PC-3 (cell line): ENCODE data around the gene CLEC16A. TPM values are rescaled to one million over a fixed set of nuclear protein-coding genes. Genes with fewer than 3 reads are reported as not detected.

Experiments
- ATAC-seq: fragments of 200-7000 bp; cut with Tn5 transposase; 2 replicates; pipeline ENCODE4 v1.9.1; 2020; ENCODE audit warnings: mild to moderate bottlenecking, moderate library complexity
- BruUV-seq: library from RNA; stranded (reverse); fragments of 400-500 nt; replicated peaks from 2 replicates; lab custom pipeline; 2021; lab: Mats Ljungman, UMichigan
- CTCF ChIA-PET: fragments of 300-600 bp; sonication (Branson Sonifier 250); formaldehyde crosslinking; loops from one replicate; lab custom pipeline; 2022; ENCODE audit warnings: antibody characterized with exemption; lab: Charles Lee
- POLR2A ChIA-PET: fragments of 300-600 bp; sonication (Branson Sonifier 250); formaldehyde crosslinking; loops from one replicate; lab custom pipeline; 2022; ENCODE audit warnings: antibody characterized with exemption; ENCODE audit not compliant: unreplicated experiment; lab: Charles Lee
- DNase-seq: peaks from one replicate; pipeline ENCODE4 v3.0.0-alpha.2; 2015
- H2AFZ ChIP-seq: fragments of 300-600 bp; sonication (generic); 2 replicates; pipeline ENCODE4 v1.6.0; 2016; ENCODE audit warnings: antibody characterized with exemption, low read length
- H3F3A ChIP-seq: fragments of 300-600 bp; sonication (generic); one replicate; pipeline ENCODE4 v1.6.0; 2017; ENCODE audit warnings: antibody characterized with exemption, low read length, control low read depth, mild to moderate bottlenecking; ENCODE audit not compliant: unreplicated experiment
- H3K27ac ChIP-seq: fragments of 300-600 bp; sonication (generic); 2 replicates; pipeline ENCODE4 v1.5.1; 2016; ENCODE audit warnings: mild to moderate bottlenecking, low read length
- H3K27me3 ChIP-seq: fragments of 300-600 bp; sonication (generic); 2 replicates; pipeline ENCODE4 v1.6.1; 2016; ENCODE audit warnings: low read length, mixed read lengths
- H3K36me3 ChIP-seq: fragments of 300-600 bp; sonication (generic); 2 replicates; pipeline ENCODE4 v1.6.1; 2016; ENCODE audit warnings: low read depth, mixed run types, low read length, mixed read lengths
- H3K4me1 ChIP-seq: fragments of 300-600 bp; sonication (generic); 2 replicates; pipeline ENCODE4 v1.5.1; 2016; ENCODE audit warnings: low read length; ENCODE audit not compliant: insufficient read depth
- H3K4me2 ChIP-seq: fragments of 300-600 bp; sonication (generic); 2 replicates; pipeline ENCODE4 v1.6.0; 2016; ENCODE audit warnings: low read length
- H3K4me3 ChIP-seq: fragments of 300-600 bp; sonication (generic); 2 replicates; pipeline ENCODE4 v1.5.1; 2016; ENCODE audit warnings: mild to moderate bottlenecking, low read length, mixed read lengths
- H3K79me2 ChIP-seq: fragments of 300-600 bp; sonication (generic); 2 replicates; pipeline ENCODE4 v1.6.1; 2017; ENCODE audit warnings: low read length, mixed read lengths
- H3K9ac ChIP-seq: fragments of 300-600 bp; sonication (generic); 2 replicates; pipeline ENCODE4 v1.6.0; 2016; ENCODE audit warnings: mild to moderate bottlenecking, low read length
- H3K9me2 ChIP-seq: fragments of 300-600 bp; sonication (generic); replicated peaks from 2 replicates; pipeline ENCODE4 v1.6.1; 2016; ENCODE audit warnings: mixed run types, low read length, mixed read lengths
- H3K9me3 ChIP-seq: fragments of 300-600 bp; sonication (generic); 2 replicates; pipeline ENCODE4 v1.6.1; 2016; ENCODE audit warnings: low read length, mixed read lengths
- H4K20me1 ChIP-seq: fragments of 300-600 bp; sonication (generic); 2 replicates; pipeline ENCODE4 v1.6.1; 2016; ENCODE audit warnings: low read length, mixed read lengths
- CTCF ChIP-seq: fragments of 300-600 bp; sonication (generic); conservative IDR thresholded peaks from 2 replicates; pipeline ENCODE4 v1.5.1; 2017; ENCODE audit warnings: antibody characterized with exemption, low read depth, mild to moderate bottlenecking, low read length
- EZH2 ChIP-seq: fragments of 300-600 bp; sonication (generic); IDR thresholded peaks from one replicate; pipeline ENCODE4 v1.6.1; 2017; ENCODE audit warnings: antibody characterized with exemption, mild to moderate bottlenecking, low read length; ENCODE audit not compliant: unreplicated experiment
- EZH2phosphoT487 ChIP-seq: fragments of 300-600 bp; sonication (generic); IDR thresholded peaks from 2 replicates; pipeline ENCODE4 v1.6.1; 2018; ENCODE audit warnings: mild to moderate bottlenecking, antibody characterized with exemption, low read length, borderline replicate concordance
- intact Hi-C: fragments of 100-400 bp; cut with micrococcal nuclease; formaldehyde crosslinking; loops from 2 replicates; pipeline ENCODE4 v1.9.0; 2023
- total RNA-seq: library from RNA; depleted of rRNA; stranded (reverse); fragments of >200 nt; gene quantifications from 2 replicates; pipeline ENCODE4 v1.2.3, GENCODE V29; 2014

CLEC16A gene
- total RNA-seq, 1 experiment from 2014 or later: 9.5 TPM

GRCh38 chr16:11175106-11175786 lies 230.9 kb downstream of the CLEC16A start:
- ChIA-PET POLR2A (no interaction called here), CTCF (no interaction called here)
- H3K9me2 ChIP-seq: no peaks in the 10 kb centered on the region
- DNase-seq (no peak), ATAC-seq (no peak)
- TF ChIP-seq EZH2: no peak
- TF ChIP-seq CTCF: no peak
- H3K4me1 ChIP-seq: peaks cover 4% of the 10 kb centered on the region; the same call in 1 of the 2 replicates
- no peaks in the 10 kb centered on the region for H3K36me3 ChIP-seq
- H3F3A ChIP-seq: no peaks in the 10 kb centered on the region
- H3K27me3 ChIP-seq: no peaks in the 10 kb centered on the region
- H3K9me3 ChIP-seq: no peaks in the 10 kb centered on the region
- no peak overlapping the region for H3K4me3 ChIP-seq
- H3K27ac ChIP-seq: no peak overlapping the region
- H3K9ac ChIP-seq: no peak overlapping the region
- no TSS peak for BruUV-seq
- no peaks in the 10 kb centered on the region for H4K20me1 ChIP-seq
- H3K4me2 ChIP-seq: no peak overlapping the region
- intact Hi-C loops: no loop called here
- no peaks in the 10 kb centered on the region for H3K79me2 ChIP-seq
- H2AFZ ChIP-seq: no peak overlapping the region

GRCh38 chr16:11175787-11176341 lies 231.5 kb downstream of the CLEC16A start:
- no peaks in the 10 kb centered on the region for H3K9me3 ChIP-seq
- TF ChIP-seq CTCF (no peak), EZH2 (no peak), EZH2phosphoT487 (no peak)
- H2AFZ ChIP-seq: no peak overlapping the region
- H3K4me2 ChIP-seq: no peak overlapping the region
- no peak overlapping the region for H3K9ac ChIP-seq
- H3K36me3 ChIP-seq: no peaks in the 10 kb centered on the region
- H3K79me2 ChIP-seq: no peaks in the 10 kb centered on the region
- H4K20me1 ChIP-seq: no peaks in the 10 kb centered on the region
- H3K27me3 ChIP-seq: no peaks in the 10 kb centered on the region
- peaks cover 4% of the 10 kb centered on the region; the same call in 1 of the 2 replicates for H3K4me1 ChIP-seq
- intact Hi-C loops: no loop called here
- DNase-seq (no peak), ATAC-seq (no peak)
- no TSS peak for BruUV-seq
- ChIA-PET POLR2A (no interaction called here), CTCF (no interaction called here)
- no peaks in the 10 kb centered on the region for H3F3A ChIP-seq
- H3K27ac ChIP-seq: no peak overlapping the region
- no peaks in the 10 kb centered on the region for H3K9me2 ChIP-seq
- H3K4me3 ChIP-seq: no peak overlapping the region

- no peaks in the 10 kb centered on the region for H3K9me2 ChIP-seq
- POLR2A ChIA-PET: no interaction called here
- no peak overlapping the region for H3K9ac ChIP-seq
- BruUV-seq: no TSS peak
- H3K9me3 ChIP-seq: no peaks in the 10 kb centered on the region
- no peak overlapping the region for H2AFZ ChIP-seq
- no peak overlapping the region for H3K4me2 ChIP-seq
- TF ChIP-seq CTCF (no peak), EZH2phosphoT487 (no peak), EZH2 (no peak)
- no peak overlapping the region for H3K27ac ChIP-seq
- no peak overlapping the region for H3K4me3 ChIP-seq
- H3K79me2 ChIP-seq: no peaks in the 10 kb centered on the region
- no peak for ATAC-seq
- intact Hi-C loops: no loop called here
- DNase-seq: no peak
- no peaks in the 10 kb centered on the region for H3F3A ChIP-seq
- H3K27me3 ChIP-seq: no peaks in the 10 kb centered on the region
- H3K36me3 ChIP-seq: no peaks in the 10 kb centered on the region
- CTCF ChIA-PET: no interaction called here
- no peaks in the 10 kb centered on the region for H4K20me1 ChIP-seq
- H3K4me1 ChIP-seq: peaks cover 4% of the 10 kb centered on the region; the same call in 1 of the 2 replicates
These were observed 233.3 kb downstream of the CLEC16A start for GRCh38 chr16:11177578-11178160.
